ENCODE results near the gene KCNMB3.

GRCh38 chr3:179279837-179280236 lies 28.9 kb upstream of the KCNMB3 start:
- TF ChIP-seq, protein P1, sequence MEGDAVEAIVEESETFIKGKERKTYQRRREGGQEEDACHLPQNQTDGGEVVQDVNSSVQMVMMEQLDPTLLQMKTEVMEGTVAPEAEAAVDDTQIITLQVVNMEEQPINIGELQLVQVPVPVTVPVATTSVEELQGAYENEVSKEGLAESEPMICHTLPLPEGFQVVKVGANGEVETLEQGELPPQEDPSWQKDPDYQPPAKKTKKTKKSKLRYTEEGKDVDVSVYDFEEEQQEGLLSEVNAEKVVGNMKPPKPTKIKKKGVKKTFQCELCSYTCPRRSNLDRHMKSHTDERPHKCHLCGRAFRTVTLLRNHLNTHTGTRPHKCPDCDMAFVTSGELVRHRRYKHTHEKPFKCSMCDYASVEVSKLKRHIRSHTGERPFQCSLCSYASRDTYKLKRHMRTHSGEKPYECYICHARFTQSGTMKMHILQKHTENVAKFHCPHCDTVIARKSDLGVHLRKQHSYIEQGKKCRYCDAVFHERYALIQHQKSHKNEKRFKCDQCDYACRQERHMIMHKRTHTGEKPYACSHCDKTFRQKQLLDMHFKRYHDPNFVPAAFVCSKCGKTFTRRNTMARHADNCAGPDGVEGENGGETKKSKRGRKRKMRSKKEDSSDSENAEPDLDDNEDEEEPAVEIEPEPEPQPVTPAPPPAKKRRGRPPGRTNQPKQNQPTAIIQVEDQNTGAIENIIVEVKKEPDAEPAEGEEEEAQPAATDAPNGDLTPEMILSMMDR (IDR thresholded peaks at IDR 0.05; ENCODE audit: insufficient read depth, low read depth, low read length), result no peak
- no peak for TF ChIP-seq EZH2 (IDR thresholded peaks at IDR 0.05; ENCODE audit: insufficient read depth, low read length)

Data from astrocyte (in vitro differentiated cells and primary cell).